ENCODE measurements around the gene TBC1D14. TPM values are rescaled to one million over a fixed set of nuclear protein-coding genes. Genes with fewer than 3 reads are reported as not detected.
A peak's percentile ranks its signal among the peaks of the same experiment; 100 is the strongest.

TBC1D14 gene
- total RNA-seq, 1 experiment from 2014 or later = 50.2 TPM

GRCh38 chr4:6992728-6993677 lies 83.4 kb downstream of the TBC1D14 start:
- Mint-ChIP-seq H3K27ac (peak overlapping the region in 1 of 3 experiments; percentile 87; a peak in 2 of 7 replicates), H3K27me3 (ENCODE audit: low read depth) (no peaks in the 10 kb centered on the region), H3K4me3 (no peak overlapping the region), H3K4me1 (peaks cover 23% of the 10 kb centered on the region in 2 experiments), H3K36me3 (ENCODE audit: insufficient read depth in 1 of 3, low read depth in 3 of 3) (peaks cover 16 to 39% (median 34%) of the 10 kb centered on the region in 3 experiments; a peak in 6 of 7 replicates), H3K9me3 (no peaks in the 10 kb centered on the region)
- Histone ChIP-seq H2BK5ac (ENCODE audit: insufficient read length, low read length) (no peak overlapping the region), H3K27me3 (ENCODE audit: insufficient read depth, low read length) (no peaks in the 10 kb centered on the region), H3K56ac (ENCODE audit: insufficient read length, low read depth, low read length) (no peak overlapping the region), H3K23ac (ENCODE audit: insufficient read length, low read depth, low read length) (no peak overlapping the region), H4K8ac (replicated peaks; ENCODE audit: insufficient read length, low read depth, low read length) (no peak overlapping the region), H3K4ac (ENCODE audit: low read depth, low read length) (no peak overlapping the region), H3K18ac (ENCODE audit: insufficient read length, low read depth, low read length) (no peak overlapping the region), H4K91ac (ENCODE audit: insufficient read length, low read depth, low read length) (no peak overlapping the region), H3K9ac (ENCODE audit: extremely low read depth, insufficient read length, low read length) (no peak overlapping the region), H3K79me2 (ENCODE audit: insufficient read depth, low read length) (peaks cover 16% of the 10 kb centered on the region; the same call in 1 of the 2 replicates), H3T11ph (ENCODE audit: low read length) (no peak overlapping the region), H2BK12ac (ENCODE audit: insufficient read length, low read depth, low read length) (no peak overlapping the region), H3K79me1 (ENCODE audit: insufficient read depth, low read depth, low read length, poor library complexity, severe bottlenecking) (peaks cover 6% of the 10 kb centered on the region), H3K14ac (ENCODE audit: insufficient read depth, low read length) (no peak overlapping the region), H2BK20ac (ENCODE audit: low read depth, low read length, poor library complexity, severe bottlenecking) (no peak overlapping the region), H3K4me2 (ENCODE audit: insufficient read depth, insufficient read length, low read length) (no peak overlapping the region), H3K27ac (ENCODE audit: insufficient read length, low read depth, low read length) (no peak overlapping the region), H4K20me1 (ENCODE audit: control insufficient read depth, insufficient read depth, insufficient read length) (no peaks in the 10 kb centered on the region), H3K23me2 (ENCODE audit: insufficient read length, low read depth, low read length, poor library complexity, severe bottlenecking) (no peaks in the 10 kb centered on the region), H2BK120ac (ENCODE audit: low read depth, low read length, poor library complexity, severe bottlenecking) (no peak overlapping the region), H4K5ac (ENCODE audit: insufficient read length, low read depth, low read length) (no peak overlapping the region), H3K4me1 (ENCODE audit: insufficient read depth, low read length) (0 out of 2 replicates have a peak, but pooled peaks cover 4% of the 10 kb centered on the region), H3K9me3 (ENCODE audit: control insufficient read depth, low read depth, low read length) (no peaks in the 10 kb centered on the region), H2AFZ (ENCODE audit: low read length) (no peak overlapping the region), H2AK5ac (ENCODE audit: insufficient read length, low read length) (no peak overlapping the region), H2BK15ac (ENCODE audit: low read depth, low read length) (no peak overlapping the region)
- no CpG with 5 or more reads among the region's 15 CpGs for WGBS (ENCODE audit: extremely low coverage, insufficient read length, low lambda C conversion rate)
- TF ChIP-seq CTCF (conservative IDR thresholded peaks at IDR 0.05) = no peak
- no peak for DNase-seq
